Stimulated activated CD4-positive, alpha-beta T cell treated with anti-CD3 and anti-CD28 coated beads, Interleukin-12 subunit alpha, Interleukin-12 subunit beta, amount 100 ng/mL, for 4 hours (primary cell): Measurements from ENCODE around the gene HIGD1A.
"Not testable (repeated sequence)": the region's sequence is repeated elsewhere in the genome, so short reads cannot be mapped to it uniquely, and the experiment has no call there.

Experiments
- DNase-seq: peaks from one replicate; pipeline ENCODE4 v3.0.0-alpha.2; 2020

HIGD1A gene

DNA sequence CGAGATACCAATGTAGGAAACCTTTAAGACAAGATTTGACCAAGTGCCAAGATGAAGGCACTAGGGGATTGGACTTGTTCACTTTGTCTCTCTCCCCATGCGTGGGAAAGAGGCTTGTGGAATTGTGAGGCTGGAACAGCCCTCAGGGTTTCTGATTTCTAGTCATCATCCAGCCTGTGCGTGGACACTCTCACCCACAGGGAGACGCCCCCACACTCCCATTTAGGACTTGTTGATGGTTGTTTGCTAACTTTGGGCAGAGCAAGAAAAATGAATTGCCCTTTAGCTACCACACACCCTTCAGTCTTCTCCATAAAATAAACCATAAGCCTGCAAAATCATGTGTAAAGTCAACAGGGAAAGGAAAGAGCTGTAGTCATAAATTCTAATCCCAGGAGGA is 23.4 kb upstream of the HIGD1A start:
- DNase-seq: no peak

DNA sequence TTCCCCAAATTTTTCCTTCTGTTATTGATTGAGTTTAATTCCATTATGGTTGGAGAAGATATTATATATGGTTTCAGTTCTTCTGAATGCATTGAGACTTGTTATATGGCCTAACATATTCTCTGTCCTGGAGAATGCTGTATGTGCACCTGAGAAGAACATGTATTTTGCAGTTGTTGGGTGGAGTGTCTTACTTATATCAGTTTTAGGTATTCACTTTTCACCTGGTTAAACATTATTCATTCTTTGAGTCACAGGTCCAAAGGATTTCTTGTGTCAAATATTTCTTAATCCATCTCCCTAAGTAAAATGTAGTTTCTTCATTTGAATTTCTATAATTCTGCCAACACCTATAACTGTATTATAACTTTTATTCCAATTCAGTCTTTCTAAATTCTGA is 22.7 kb upstream of the HIGD1A start:
- DNase-seq: no peak

GRCh38 chr3:42826141-42826540 is 21.9 kb upstream of the HIGD1A start:
- DNase-seq: no peak

GRCh38 chr3:42823351-42823750 is 19.1 kb upstream of the HIGD1A start:
- no peak for DNase-seq

GRCh38 chr3:42822828-42823227 is 18.5 kb upstream of the HIGD1A start:
- DNase-seq: no peak

GRCh38 chr3:42820746-42821051 is 16.4 kb upstream of the HIGD1A start:
- DNase-seq: no peak

- DNase-seq: no peak
These were observed 15.2 kb upstream of the HIGD1A start for GRCh38 chr3:42819351-42819965.

- no peak for DNase-seq
These were observed 11.5 kb upstream of the HIGD1A start for GRCh38 chr3:42815826-42816225.

DNA sequence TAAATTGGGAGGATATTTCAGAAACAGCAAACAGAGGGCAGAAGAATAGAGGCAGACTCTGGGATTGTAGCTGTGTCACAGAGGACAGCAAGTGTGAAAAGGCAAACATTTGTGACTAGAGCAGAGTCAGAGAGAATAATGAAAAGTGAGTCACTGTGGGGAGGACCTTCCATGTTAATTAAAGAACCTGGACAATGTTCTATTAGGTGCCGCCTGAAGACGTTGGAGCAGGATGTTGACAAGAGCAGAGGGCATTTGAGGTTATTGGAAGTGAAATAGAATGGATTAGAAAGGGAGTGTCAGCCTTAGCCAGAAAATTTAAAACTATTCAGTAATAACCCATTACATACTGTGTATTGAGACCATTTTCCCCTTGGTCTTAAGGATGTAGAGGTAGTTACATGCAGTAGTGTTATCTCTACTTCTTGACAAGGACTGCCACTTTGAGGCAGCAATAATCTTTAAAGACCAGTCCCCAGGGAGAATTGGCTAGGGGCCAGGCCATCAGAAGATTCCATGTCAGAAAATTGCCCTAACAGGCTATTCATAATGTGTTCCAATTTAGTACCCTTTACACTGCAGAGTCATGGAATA is 10.7 kb upstream of the HIGD1A start:
- DNase-seq: no peak

- DNase-seq: no peak
These were observed 10.0 kb upstream of the HIGD1A start for GRCh38 chr3:42814246-42814645.

DNA sequence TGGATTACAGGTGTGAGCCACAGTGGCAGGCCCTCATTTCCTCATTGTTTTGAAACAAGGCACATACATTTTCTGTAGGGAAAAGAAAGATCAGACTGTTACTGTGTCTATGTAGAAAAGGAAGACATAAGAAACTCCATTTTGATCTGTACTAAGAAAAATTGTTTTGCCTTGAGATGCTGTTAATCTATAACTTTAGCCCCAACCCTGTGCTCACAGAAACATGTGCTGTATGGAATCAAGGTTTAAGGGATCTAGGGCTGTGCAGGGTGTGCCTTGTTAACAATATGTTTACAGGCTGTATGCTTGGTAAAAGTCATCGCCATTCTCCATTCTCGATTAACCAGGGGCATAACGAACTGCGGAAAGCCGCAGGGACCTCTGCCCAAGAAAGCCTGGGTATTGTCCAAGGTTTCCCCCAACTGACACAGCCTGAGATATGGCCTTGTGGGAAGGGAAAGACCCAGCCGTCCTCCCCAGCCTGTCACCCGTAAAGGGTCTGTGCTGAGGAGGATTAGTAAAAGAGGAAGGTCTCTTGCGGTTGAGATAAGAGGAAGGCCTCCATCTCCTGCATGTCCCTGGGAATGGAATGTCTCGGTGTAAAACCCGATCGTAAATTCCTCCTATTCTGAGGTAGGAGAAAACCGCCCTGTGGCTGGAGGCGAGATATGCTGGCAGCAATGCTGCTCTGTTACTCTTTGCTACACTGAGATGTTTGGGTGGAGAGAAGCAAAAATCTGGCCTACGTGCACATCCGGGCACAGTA is 7.0 kb upstream of the HIGD1A start:
- not testable (repeated sequence) for DNase-seq

- DNase-seq: not testable (repeated sequence)
These were observed 6.4 kb upstream of the HIGD1A start for GRCh38 chr3:42810706-42811105.

DNA sequence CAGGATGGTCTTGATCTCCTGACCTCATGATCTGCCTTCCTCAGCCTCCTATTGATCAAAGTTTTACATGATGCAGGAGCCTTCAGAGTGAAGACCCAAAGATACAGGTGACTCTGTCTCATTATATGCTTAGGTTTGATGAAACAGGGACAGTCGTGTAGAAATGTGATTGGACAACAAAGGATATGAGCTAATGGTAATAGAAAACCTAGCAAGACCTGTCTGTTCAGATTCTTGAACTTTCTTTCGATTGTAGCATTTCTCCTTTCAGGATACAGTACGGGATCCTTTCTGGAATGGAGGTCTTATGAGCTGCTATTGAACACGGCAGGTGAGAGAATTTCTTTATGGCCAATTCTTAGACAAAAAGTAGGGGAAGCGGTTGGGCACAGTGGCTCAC is 4.9 kb upstream of the HIGD1A start, which contains the start of gene ACKR2:
Gene ACKR2, plus strand, starts transcription at position 244 of the 400 bp plus-strand sequence. CDS start 55,058 bp downstream, outside the sequence.
- DNase-seq: no peak

GRCh38 chr3:42807929-42808328 is 3.6 kb upstream of the HIGD1A start:
- no peak for DNase-seq

- no peak for DNase-seq
These were observed 991 bp upstream of the HIGD1A start for GRCh38 chr3:42805141-42805821.

DNA sequence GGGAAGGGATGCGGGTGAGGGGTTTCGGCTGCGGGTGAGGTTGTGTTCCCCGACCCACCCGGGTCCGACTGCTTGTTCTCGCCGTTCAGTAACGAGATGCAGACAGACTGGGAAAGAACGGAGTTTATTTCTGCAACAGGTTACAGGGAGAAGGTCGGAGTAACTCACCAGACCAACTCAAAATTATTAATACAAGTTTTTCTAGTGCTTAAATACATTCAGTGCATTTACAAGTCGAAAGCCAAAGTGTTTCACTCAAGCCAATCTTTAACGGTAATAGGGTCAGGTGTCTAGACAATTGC is 492 bp upstream of the HIGD1A start:
- no peak for DNase-seq

- DNase-seq: no peak
These were observed 730 bp downstream of the HIGD1A start for GRCh38 chr3:42803414-42804105.

GRCh38 chr3:42802876-42803413 is 1.3 kb downstream of the HIGD1A start:
- no peak for DNase-seq

GRCh38 chr3:42801784-42802183 is 2.5 kb downstream of the HIGD1A start:
- no peak for DNase-seq

DNA sequence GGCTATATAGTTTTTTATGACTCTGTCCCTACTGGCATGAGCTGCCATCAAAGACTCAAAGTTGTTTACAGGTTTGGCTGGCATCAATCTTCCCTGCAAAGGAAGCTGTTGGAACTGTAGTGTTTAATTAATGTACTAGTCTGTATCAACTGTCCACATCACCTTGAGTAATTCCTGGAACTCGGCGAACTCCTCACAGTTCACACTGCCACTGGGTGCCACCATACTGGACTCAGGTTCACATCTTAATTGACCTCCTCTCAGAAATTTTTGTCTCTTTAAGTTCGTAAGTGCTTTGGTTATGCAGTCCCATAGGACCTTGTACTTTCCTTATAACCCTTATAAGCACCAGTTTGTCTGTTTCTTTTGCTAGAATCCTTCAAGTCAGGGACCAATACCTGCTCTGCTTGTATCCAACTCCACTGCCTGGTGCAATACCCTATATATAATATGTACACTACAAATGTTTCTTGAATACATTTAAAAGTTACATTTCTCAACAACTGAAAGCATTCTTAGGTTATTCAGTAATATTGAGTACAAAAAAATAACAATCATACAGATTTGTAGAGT is 3.2 kb downstream of the HIGD1A start:
- DNase-seq: no peak

DNA sequence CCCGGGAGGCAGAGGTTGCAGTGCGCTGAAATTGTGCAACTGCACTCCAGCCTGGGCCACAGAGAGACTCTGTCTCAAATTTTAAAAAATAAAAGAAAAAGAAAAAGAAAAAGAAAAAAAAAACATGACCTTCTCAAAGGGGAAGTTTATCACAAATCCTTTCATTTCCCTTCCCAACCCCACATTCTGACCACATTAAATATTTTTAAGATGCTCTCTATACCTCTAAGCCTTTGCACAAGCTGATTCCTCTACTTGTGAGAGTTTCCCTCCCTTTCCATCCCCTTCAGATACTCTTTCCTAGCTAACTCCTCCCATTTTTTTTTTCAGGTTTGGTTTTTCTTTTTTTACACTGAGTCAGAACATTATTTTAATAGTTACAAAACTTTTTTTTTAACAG is 4.0 kb downstream of the HIGD1A start:
- DNase-seq: no peak

- no peak for DNase-seq
These were observed 4.9 kb downstream of the HIGD1A start for GRCh38 chr3:42799376-42799775.
